Neural progenitor cell (in vitro differentiated cells): ENCODE measurements around the gene TSHZ2. TPM values are rescaled to one million over a fixed set of nuclear protein-coding genes. Genes with fewer than 3 reads are reported as not detected.

ENCODE experiments used
- DNase-seq: peaks from one replicate; pipeline ENCODE4 v3.0.0-alpha.2; 2016; ENCODE audit warnings: low spot score
- H2AFZ ChIP-seq: fragments of 200-600 bp; sonication (generic); replicated peaks from 2 replicates; pipeline ENCODE4 v1.6.1; 2016; ENCODE audit warnings: antibody characterized with exemption
- H3F3A ChIP-seq: fragments of 200-600 bp; sonication (generic); 2 replicates; pipeline ENCODE4 v1.6.1; 2016; ENCODE audit warnings: antibody characterized with exemption, low read depth
- H3K27ac ChIP-seq: fragments of 200-600 bp; sonication (generic); 2 replicates; pipeline ENCODE4 v1.5.1; 2016; ENCODE audit warnings: mild to moderate bottlenecking
- H3K27me3 ChIP-seq: fragments of 200-600 bp; sonication (generic); 2 replicates; pipeline ENCODE4 v1.6.1; 2016; ENCODE audit warnings: mild to moderate bottlenecking, moderate library complexity
- H3K36me3 ChIP-seq: fragments of 200-600 bp; sonication (generic); 2 replicates; pipeline ENCODE4 v1.5.1; 2016
- H3K4me1 ChIP-seq: fragments of 200-600 bp; sonication (generic); 2 replicates; pipeline ENCODE4 v1.6.1; 2016; ENCODE audit warnings: mixed run types
- H3K4me2 ChIP-seq: fragments of 200-600 bp; sonication (generic); 2 replicates; pipeline ENCODE4 v1.6.1; 2016
- H3K4me3 ChIP-seq: fragments of 200-600 bp; sonication (generic); 2 replicates; pipeline ENCODE4 v1.5.1; 2016
- H3K79me2 ChIP-seq: fragments of 200-600 bp; sonication (generic); 2 replicates; pipeline ENCODE4 v1.6.1; 2016; ENCODE audit warnings: low read depth
- H3K9ac ChIP-seq: fragments of 200-600 bp; sonication (generic); 2 replicates; pipeline ENCODE4 v1.6.1; 2016
- H3K9me3 ChIP-seq: fragments of 200-600 bp; sonication (generic); 2 replicates; pipeline ENCODE4 v1.5.1; 2016; ENCODE audit warnings: low read depth
- H4K20me1 ChIP-seq: fragments of 200-600 bp; sonication (generic); 2 replicates; pipeline ENCODE4 v1.6.1; 2016; ENCODE audit warnings: low read depth
- H3K27ac Mint-ChIP-seq: 3 replicates; pipeline ENCODE4 v1.8.0; 2021; ENCODE audit warnings: mixed read lengths
- H3K27me3 Mint-ChIP-seq: 2 replicates; pipeline ENCODE4 v1.8.0; 2022; ENCODE audit warnings: low read depth, mild to moderate bottlenecking, inconsistent platforms, moderate library complexity, mixed read lengths; ENCODE audit not compliant: insufficient read depth
- H3K36me3 Mint-ChIP-seq: 3 replicates; pipeline ENCODE4 v1.8.0; 2021; ENCODE audit warnings: mixed read lengths
- H3K4me1 Mint-ChIP-seq: 3 replicates; pipeline ENCODE4 v1.8.0; 2021; ENCODE audit warnings: mixed read lengths
- H3K4me3 Mint-ChIP-seq: 3 replicates; pipeline ENCODE4 v1.8.0; 2021; ENCODE audit warnings: mild to moderate bottlenecking, moderate library complexity, mixed read lengths
- H3K9me3 Mint-ChIP-seq: 3 replicates; pipeline ENCODE4 v1.8.0; 2020; ENCODE audit warnings: mixed read lengths
- CTCF ChIP-seq: fragments of 200-600 bp; sonication (generic); IDR thresholded peaks from 2 replicates; pipeline ENCODE4 v1.5.1; 2017; ENCODE audit warnings: antibody characterized with exemption, mild to moderate bottlenecking
- EZH2 ChIP-seq: fragments of 200-600 bp; sonication (generic); IDR thresholded peaks from 2 replicates; pipeline ENCODE4 v1.6.1; 2017; ENCODE audit warnings: antibody characterized with exemption, mild to moderate bottlenecking, moderate library complexity
- EZH2phosphoT487 ChIP-seq: fragments of 200-600 bp; sonication (generic); IDR thresholded peaks from 2 replicates; pipeline ENCODE4 v1.6.1; 2017; ENCODE audit warnings: antibody characterized with exemption
- total RNA-seq: library from RNA; depleted of rRNA; stranded (reverse); fragments of >200 nt; gene quantifications from 2 replicates; pipeline ENCODE4 v1.2.3, GENCODE V29; 2015; ENCODE audit warnings: low replicate concordance

TSHZ2 gene
- total RNA-seq, 1 donor from 2014 or later, result 1.8 TPM

DNA sequence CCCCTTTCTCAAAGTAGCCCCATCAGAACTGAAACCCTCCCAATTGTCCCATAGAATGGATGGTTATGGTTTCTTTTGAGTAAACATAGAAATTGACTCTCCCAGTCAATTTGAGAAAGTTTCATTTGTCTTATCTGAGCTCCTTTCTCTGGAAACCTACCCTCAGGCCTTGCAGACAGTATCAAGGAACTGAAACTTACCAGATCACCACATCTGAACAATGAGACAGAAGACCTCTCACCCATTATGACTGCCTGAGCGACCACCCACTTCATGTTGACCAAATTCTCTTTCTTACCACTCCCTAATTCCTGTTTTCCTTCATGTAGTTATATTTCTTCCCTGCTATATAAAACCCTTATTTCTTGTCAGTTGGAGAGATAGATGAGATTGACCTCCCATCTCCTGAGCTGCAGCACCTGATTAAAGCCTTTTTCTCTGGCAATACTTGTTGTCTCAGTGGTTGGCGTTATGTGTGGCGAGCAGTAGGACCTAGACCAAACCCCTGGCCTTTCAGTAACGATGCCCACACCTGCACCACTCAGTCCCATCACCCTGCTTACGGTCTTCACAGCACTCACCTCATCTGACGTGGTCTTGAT is 482.6 kb downstream of the TSHZ2 start:
- Histone ChIP-seq H3K4me2 (no peak overlapping the region), H3K79me2 (no peaks in the 10 kb centered on the region), H3K9ac (no peak overlapping the region), H3K27ac (no peak overlapping the region), H3F3A (no peaks in the 10 kb centered on the region), H3K36me3 (no peaks in the 10 kb centered on the region), H3K9me3 (peaks cover 3% of the 10 kb centered on the region), H2AFZ (no peak overlapping the region), H3K27me3 (no peaks in the 10 kb centered on the region), H3K4me1 (no peaks in the 10 kb centered on the region), H3K4me3 (no peak overlapping the region), H4K20me1 (no peaks in the 10 kb centered on the region)
- Mint-ChIP-seq H3K9me3 (peaks cover 22% of the 10 kb centered on the region), H3K4me1 (no peaks in the 10 kb centered on the region), H3K4me3 (no peak overlapping the region), H3K36me3 (peaks cover 2% of the 10 kb centered on the region), H3K27me3 (no peaks in the 10 kb centered on the region), H3K27ac (no peak overlapping the region)
- TF ChIP-seq CTCF, result no peak
- TF ChIP-seq EZH2phosphoT487, result no peak
- TF ChIP-seq EZH2, result no peak
- DNase-seq, result no peak

DNA sequence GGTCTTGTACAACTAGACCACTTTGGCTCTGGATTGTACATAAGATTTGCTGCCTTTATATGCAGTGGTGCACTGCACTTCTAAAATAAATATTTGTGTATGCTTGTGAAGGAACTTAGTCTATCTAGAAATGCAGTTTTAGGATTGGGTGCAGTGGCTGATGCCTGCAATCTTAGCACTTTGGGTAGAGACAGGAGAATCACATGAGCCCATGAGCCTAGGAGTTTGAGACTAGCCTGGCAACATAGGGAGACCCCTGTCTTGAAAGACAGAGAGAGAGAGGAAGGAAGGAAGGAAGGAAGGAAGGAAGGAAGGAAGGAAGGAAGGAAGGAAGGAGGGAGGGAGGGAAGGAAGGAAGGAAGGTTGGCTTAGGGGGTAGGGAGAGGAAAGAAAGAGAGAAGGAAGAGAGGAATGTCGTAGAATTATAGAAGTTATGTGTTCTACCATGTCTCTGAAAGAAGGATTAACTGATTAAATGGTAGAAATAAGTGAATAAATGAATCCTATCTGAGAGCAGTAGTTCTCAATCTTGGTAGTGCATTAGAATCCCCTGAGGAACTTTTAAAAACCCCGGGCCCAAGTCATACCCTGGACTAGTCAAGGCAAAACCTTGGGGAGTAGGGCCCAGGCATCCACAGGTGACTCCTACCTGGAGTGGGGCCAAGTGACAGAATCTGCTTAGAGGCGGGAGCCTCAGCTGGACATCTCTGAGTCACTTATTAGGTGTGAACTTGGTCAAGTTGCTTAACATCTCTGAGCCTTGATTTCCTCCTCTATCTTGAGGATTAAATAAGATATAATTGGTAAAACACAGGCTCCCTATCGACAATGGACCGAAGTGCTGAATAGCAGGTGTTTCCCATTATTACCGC is 491.2 kb downstream of the TSHZ2 start:
- TF ChIP-seq CTCF, result no peak
- no peak overlapping the region for H2AFZ ChIP-seq

DNA sequence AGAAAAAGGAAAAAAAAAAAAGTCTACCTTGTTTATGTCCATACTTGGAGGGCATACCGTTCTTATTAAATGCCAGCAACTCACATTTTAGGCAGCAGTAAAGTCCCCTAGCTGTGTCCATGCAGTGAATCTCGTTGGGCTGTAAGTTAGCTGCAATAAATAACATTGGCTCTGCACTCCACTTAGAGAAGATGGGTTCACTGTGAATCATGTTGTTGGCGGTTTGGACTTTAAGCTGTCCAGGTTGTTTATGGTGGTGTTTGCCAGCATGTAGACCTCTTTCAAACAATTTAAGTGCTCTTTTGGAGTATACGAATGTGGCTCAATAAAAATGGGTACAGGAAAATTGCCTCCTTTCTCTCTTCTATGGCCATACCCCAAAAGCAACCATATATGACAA is 494.1 kb downstream of the TSHZ2 start:
- peaks cover 8% of the 10 kb centered on the region for H3K9me3 Mint-ChIP-seq
- TF ChIP-seq EZH2 (no peak), CTCF (no peak)
- Histone ChIP-seq H3K4me1 (no peaks in the 10 kb centered on the region), H3K9me3 (no peaks in the 10 kb centered on the region), H3F3A (no peaks in the 10 kb centered on the region), H3K36me3 (peaks cover 3% of the 10 kb centered on the region), H3K79me2 (no peaks in the 10 kb centered on the region), H3K4me2 (no peak overlapping the region), H3K4me3 (no peak overlapping the region), H3K9ac (no peak overlapping the region), H4K20me1 (no peaks in the 10 kb centered on the region), H3K27ac (no peak overlapping the region), H2AFZ (no peak overlapping the region), H3K27me3 (no peaks in the 10 kb centered on the region)
- H3K4me1 Mint-ChIP-seq, result no peaks in the 10 kb centered on the region
- no peak for DNase-seq
- no peak overlapping the region for H3K4me3 Mint-ChIP-seq
- peaks cover 2% of the 10 kb centered on the region for H3K36me3 Mint-ChIP-seq
- H3K27me3 Mint-ChIP-seq, result peaks cover 8% of the 10 kb centered on the region
- no peak overlapping the region for H3K27ac Mint-ChIP-seq

More for the DNA sequence above, 491.2 kb downstream of the TSHZ2 start:
- no peak for DNase-seq
- no peaks in the 10 kb centered on the region for H3K79me2 ChIP-seq
- Mint-ChIP-seq H3K9me3 (peaks cover 10% of the 10 kb centered on the region), H3K4me3 (no peak overlapping the region), H3K4me1 (no peaks in the 10 kb centered on the region), H3K27me3 (peaks cover 6% of the 10 kb centered on the region), H3K36me3 (peaks cover 2% of the 10 kb centered on the region), H3K27ac (no peak overlapping the region)
- H3K4me1 ChIP-seq, result no peaks in the 10 kb centered on the region
- no peaks in the 10 kb centered on the region for H4K20me1 ChIP-seq
- H3K27me3 ChIP-seq, result no peaks in the 10 kb centered on the region
- no peak overlapping the region for H3K4me2 ChIP-seq
- H3K9ac ChIP-seq, result no peak overlapping the region
- H3K27ac ChIP-seq, result no peak overlapping the region
- H3K36me3 ChIP-seq, result peaks cover 3% of the 10 kb centered on the region
- no peaks in the 10 kb centered on the region for H3F3A ChIP-seq
- H3K9me3 ChIP-seq, result no peaks in the 10 kb centered on the region
- no peak overlapping the region for H3K4me3 ChIP-seq
